ENCODE measurements around the gene CEP126.
A peak's percentile ranks its signal among the peaks of the same experiment; 100 is the strongest.

DNA sequence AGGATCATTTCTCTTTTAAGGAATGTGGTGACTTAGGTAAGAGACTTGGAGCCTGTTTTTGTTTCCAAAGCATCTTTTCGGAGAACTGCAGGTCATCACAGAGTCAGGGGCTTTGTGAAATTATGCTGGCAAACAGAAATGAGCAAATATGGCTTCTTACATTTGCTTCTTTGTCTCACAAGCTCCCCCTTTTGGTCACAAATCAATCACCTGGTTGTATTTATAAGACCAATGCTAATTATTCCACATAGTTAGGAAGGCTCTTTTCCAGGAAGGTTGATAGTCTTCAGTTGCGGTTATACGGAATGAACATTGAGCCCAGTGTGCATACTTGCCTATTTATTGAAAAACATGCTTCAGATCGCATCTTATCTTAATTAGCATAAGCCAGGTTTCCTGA is 34.6 kb upstream of the CEP126 start:
- TF ChIP-seq, protein P1, sequence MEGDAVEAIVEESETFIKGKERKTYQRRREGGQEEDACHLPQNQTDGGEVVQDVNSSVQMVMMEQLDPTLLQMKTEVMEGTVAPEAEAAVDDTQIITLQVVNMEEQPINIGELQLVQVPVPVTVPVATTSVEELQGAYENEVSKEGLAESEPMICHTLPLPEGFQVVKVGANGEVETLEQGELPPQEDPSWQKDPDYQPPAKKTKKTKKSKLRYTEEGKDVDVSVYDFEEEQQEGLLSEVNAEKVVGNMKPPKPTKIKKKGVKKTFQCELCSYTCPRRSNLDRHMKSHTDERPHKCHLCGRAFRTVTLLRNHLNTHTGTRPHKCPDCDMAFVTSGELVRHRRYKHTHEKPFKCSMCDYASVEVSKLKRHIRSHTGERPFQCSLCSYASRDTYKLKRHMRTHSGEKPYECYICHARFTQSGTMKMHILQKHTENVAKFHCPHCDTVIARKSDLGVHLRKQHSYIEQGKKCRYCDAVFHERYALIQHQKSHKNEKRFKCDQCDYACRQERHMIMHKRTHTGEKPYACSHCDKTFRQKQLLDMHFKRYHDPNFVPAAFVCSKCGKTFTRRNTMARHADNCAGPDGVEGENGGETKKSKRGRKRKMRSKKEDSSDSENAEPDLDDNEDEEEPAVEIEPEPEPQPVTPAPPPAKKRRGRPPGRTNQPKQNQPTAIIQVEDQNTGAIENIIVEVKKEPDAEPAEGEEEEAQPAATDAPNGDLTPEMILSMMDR (IDR thresholded peaks at IDR 0.05): peak in 1 of 3 experiments; percentile 41
- TF ChIP-seq POLR2AphosphoS5 (IDR thresholded peaks at IDR 0.05) (no peak), POLR2A (IDR thresholded peaks at IDR 0.05; ENCODE audit: low read depth) (no peak)

Data from esophagus muscularis mucosa (tissue), 3 donors.